GM12878 (cell line): ENCODE results near the gene FBXL7.

Experiments used
- ATF3 ChIP-seq: IDR thresholded peaks from 2 replicates; pipeline ENCODE4 v1.6.1; 2011; ENCODE audit warnings: low read depth, mild to moderate bottlenecking, low read length, moderate library complexity, borderline replicate concordance; ENCODE audit errors: extremely low read depth
- CEBPB ChIP-seq, 2 experiments: fragments of 150-350 bp in 1 of 2; IDR thresholded peaks; 2 replicates each; pipeline ENCODE4 v1.6.1; 2012 to 2014; ENCODE audit warnings: low read depth in 2 of 2, low read length in 2 of 2, borderline replicate concordance in 1 of 2, inconsistent platforms in 1 of 2
- FOS ChIP-seq: IDR thresholded peaks from 3 replicates; pipeline ENCODE4 v1.6.1; 2011; ENCODE audit warnings: borderline replicate concordance; ENCODE audit not compliant: insufficient read length; ENCODE audit errors: extremely low read depth
- NRF1 ChIP-seq: conservative IDR thresholded peaks from 2 replicates; pipeline ENCODE4 v1.6.1; 2011; ENCODE audit warnings: mild to moderate bottlenecking, low read depth, low read length, improper control_type of control experiment
- POLR2AphosphoS5 ChIP-seq: IDR thresholded peaks from 2 replicates; pipeline ENCODE4 v1.6.1; 2011; ENCODE audit warnings: mild to moderate bottlenecking, low read length, inconsistent platforms
- SIX5 ChIP-seq: IDR thresholded peaks from 2 replicates; pipeline ENCODE4 v1.6.1; 2011; ENCODE audit warnings: mild to moderate bottlenecking, low read depth, low read length, moderate library complexity; ENCODE audit not compliant: severe bottlenecking
- TF ChIP-seq, protein P1 (sequence below): IDR thresholded peaks from 2 replicates; pipeline ENCODE4 v1.6.1; 2012; ENCODE audit warnings: low read depth, low read length, improper control_type of control experiment

- TF ChIP-seq SIX5 = no peak
- TF ChIP-seq, protein P1, sequence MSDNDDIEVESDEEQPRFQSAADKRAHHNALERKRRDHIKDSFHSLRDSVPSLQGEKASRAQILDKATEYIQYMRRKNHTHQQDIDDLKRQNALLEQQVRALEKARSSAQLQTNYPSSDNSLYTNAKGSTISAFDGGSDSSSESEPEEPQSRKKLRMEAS = no peak
- no peak for TF ChIP-seq FOS
- no peak for TF ChIP-seq CEBPB (IDR thresholded peaks at IDR 0.05; ENCODE audit: borderline replicate concordance in 1 of 2, low read depth in 2 of 2, low read length in 2 of 2)
- TF ChIP-seq ATF3 = no peak
- TF ChIP-seq NRF1 = no peak
- TF ChIP-seq POLR2AphosphoS5 = no peak
Measured at GRCh38 chr5:15513431-15513830, 13.5 kb downstream of the FBXL7 start.
